ENCODE data around the gene KCNK6. TPM values are rescaled to one million over a fixed set of nuclear protein-coding genes. Genes with fewer than 3 reads are reported as not detected.

KCNK6 gene
- total RNA-seq, 1 donor from 2014 or later = 13.1 TPM

DNA sequence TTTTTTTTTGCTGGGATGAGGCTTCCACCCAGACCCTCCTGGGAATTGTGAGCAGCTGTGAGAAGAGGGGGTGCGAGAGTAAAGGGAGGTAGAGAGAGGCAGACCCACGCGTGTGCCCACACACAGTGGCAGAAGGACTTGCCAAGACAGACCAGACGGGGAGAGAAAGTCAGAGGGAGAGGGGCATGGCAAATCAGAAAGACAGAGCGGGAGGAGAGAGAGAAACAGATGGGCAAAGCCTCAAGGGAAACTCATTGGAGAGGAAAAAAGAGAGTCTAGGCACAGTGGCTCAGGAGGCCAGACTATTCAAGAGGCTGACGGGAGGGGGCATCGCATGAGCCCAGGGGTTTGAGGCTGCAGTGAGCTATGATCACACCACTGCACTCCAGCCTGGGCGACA is 33.0 kb downstream of the KCNK6 start:
- Histone ChIP-seq H3K4me1 (no peaks in the 10 kb centered on the region), H3K36me3 (no peaks in the 10 kb centered on the region), H3K27me3 (peaks cover 4% of the 10 kb centered on the region), H3K27ac (no peak overlapping the region), H3K9me3 (no peaks in the 10 kb centered on the region), H3K4me3 (no peak overlapping the region)
- intact Hi-C loops (cut with DNase I) = no loop called here
- ATAC-seq = no peak
- no peak for DNase-seq
- TF ChIP-seq, protein P1, sequence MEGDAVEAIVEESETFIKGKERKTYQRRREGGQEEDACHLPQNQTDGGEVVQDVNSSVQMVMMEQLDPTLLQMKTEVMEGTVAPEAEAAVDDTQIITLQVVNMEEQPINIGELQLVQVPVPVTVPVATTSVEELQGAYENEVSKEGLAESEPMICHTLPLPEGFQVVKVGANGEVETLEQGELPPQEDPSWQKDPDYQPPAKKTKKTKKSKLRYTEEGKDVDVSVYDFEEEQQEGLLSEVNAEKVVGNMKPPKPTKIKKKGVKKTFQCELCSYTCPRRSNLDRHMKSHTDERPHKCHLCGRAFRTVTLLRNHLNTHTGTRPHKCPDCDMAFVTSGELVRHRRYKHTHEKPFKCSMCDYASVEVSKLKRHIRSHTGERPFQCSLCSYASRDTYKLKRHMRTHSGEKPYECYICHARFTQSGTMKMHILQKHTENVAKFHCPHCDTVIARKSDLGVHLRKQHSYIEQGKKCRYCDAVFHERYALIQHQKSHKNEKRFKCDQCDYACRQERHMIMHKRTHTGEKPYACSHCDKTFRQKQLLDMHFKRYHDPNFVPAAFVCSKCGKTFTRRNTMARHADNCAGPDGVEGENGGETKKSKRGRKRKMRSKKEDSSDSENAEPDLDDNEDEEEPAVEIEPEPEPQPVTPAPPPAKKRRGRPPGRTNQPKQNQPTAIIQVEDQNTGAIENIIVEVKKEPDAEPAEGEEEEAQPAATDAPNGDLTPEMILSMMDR (IDR thresholded peaks at IDR 0.05) = no peak

DNA sequence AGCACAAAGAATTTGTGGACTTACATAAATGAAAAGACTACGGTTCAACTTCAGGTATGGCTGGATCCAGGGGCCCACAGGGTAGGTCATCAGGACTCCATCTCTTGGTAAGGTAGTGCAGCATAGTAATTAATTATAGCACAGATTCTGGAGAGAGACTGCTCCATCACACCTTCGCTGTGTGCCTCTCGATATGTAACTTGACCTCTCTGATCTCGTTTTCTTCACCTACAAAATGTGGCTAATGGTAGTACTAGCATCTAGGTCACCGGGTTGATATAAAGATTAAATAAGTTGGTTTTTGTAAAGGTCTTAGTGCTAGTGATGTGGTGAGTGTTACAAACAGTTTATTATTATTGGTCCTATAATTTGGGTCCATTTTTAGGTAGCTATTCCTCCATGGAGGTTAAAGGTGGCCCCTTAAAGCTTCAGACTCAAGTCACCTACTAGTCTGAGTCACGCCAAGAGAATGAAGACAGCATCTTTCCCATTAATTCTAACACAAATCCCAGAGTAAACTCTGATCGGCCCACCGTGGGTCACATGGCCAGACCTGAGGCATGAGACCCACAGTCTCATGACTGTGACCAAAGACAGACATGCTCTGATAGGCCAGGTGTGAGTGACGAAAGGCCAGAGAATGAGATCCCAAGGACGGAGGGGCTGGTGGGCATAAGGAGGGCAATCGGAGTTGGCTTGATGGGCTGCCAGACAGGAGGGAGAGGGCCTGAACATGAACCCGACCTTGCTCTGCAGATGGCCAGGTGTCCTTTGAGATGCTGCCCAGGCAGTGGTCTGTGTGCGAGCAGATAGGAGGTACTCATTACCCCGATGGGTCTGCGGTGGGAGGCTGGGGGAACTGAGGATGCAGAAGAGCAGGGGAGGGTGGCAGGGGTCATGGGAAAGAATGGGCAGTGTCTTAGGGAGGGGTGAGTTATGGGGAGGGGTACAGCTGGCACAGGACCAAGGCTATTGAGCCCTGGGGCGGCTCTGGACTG is 36.4 kb downstream of the KCNK6 start:
- Histone ChIP-seq H3K4me3 (no peak overlapping the region), H3K9me3 (no peaks in the 10 kb centered on the region), H3K36me3 (no peaks in the 10 kb centered on the region), H3K27ac (no peak overlapping the region), H3K4me1 (no peaks in the 10 kb centered on the region), H3K27me3 (peaks cover 17% of the 10 kb centered on the region)
- ATAC-seq (no peak), DNase-seq (no peak)
- intact Hi-C loops (cut with DNase I) = no loop called here
- TF ChIP-seq, protein P1 (IDR thresholded peaks at IDR 0.05) = no peak

DNA sequence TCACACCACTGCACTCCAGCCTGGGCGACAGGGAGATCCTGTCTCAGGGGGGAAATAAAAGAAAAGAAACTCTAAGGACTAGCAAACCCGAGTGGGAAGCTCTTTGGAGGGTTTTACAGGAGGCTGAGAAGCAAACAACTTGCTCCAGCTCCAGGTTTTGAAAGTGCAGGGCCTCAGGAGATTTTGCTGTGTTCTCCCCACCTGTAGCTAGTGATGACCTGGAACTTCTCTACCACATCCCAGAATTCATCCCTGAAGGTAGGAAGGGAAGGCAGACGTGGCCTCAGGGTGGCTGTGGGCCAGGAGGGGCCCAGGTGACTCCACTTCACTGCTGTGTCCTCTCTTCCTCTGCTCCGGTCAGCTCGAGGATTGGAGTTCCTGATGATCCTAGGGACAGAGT is 38.4 kb downstream of the KCNK6 start:
- TF ChIP-seq, protein P1 (IDR thresholded peaks at IDR 0.05) = no peak
- Histone ChIP-seq H3K36me3 (no peaks in the 10 kb centered on the region), H3K27me3 (peaks cover 22% of the 10 kb centered on the region), H3K9me3 (no peaks in the 10 kb centered on the region), H3K27ac (no peak overlapping the region), H3K4me3 (no peak overlapping the region), H3K4me1 (peaks cover 11% of the 10 kb centered on the region)
- ATAC-seq (no peak), DNase-seq (no peak)
- intact Hi-C loops (cut with DNase I) = no loop called here

DNA sequence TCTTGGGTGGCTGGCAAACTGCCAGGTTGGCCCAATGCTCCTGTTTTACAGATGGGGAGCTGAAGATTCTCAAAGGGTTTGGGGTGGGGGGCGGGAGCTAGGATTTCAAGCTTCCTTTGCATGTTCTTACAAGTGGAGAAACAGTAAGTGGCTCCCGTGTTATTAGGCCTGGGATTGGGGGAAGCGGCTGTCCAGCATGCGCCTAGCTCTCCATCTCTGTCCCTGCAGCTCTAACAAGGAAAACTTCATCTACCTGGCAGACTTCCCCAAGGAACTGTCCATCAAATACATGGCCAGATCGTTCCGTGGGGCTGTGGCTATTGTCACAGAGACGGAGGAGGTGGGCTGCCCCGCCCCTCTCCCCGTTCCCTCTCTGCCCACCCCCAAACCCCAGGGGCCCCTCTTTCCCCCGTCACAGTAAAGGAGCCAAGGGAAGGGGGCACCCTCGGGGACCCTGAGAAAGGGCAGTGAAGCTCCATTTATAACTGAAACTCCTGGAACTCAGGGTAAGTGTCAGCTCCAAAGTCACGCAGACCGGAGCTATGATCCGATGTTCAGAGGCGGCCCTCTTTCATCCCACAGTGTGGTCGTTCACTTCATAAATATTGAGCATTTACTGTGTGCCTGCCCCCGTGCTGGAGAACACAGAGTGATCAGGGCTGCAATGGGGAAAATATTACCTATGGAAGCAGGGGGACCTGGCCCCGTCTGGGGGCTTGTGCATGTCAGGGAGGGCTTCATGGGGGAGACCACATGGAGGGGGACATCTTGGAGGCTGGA is 39.8 kb downstream of the KCNK6 start:
- H3K27ac ChIP-seq = no peak overlapping the region
- no peaks in the 10 kb centered on the region for H3K9me3 ChIP-seq
- ATAC-seq (no peak), DNase-seq (no peak)
- no peaks in the 10 kb centered on the region for H3K36me3 ChIP-seq
- intact Hi-C loops (cut with DNase I) = no loop called here
- H3K4me1 ChIP-seq = peaks cover 11% of the 10 kb centered on the region
- TF ChIP-seq, protein P1 (IDR thresholded peaks at IDR 0.05) = no peak
- H3K4me3 ChIP-seq = no peak overlapping the region
- peaks cover 22% of the 10 kb centered on the region for H3K27me3 ChIP-seq

DNA sequence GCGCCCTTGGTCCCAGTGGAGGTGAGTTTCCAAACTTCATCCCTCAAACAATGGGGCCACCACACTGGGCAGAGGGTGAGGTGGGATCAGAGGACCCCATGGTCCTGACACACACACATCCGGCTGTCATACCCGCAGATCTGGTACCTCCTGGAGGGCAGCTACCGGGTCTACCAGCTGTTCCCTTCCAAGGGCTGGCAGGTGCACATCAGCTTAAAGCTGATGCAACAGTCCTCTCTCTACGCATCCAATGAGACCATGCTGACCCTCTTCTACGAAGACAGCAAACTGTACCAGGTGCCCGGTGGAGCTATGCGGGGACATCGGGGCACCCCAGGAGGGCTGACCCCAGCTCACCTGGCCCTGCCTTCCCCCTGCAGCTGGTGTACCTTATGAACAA is 40.7 kb downstream of the KCNK6 start:
- ATAC-seq (no peak), DNase-seq (no peak)
- Histone ChIP-seq H3K4me3 (no peak overlapping the region), H3K27me3 (peaks cover 19% of the 10 kb centered on the region), H3K9me3 (no peaks in the 10 kb centered on the region), H3K36me3 (no peaks in the 10 kb centered on the region), H3K4me1 (peaks cover 11% of the 10 kb centered on the region), H3K27ac (no peak overlapping the region)
- TF ChIP-seq, protein P1 (IDR thresholded peaks at IDR 0.05) = no peak
- intact Hi-C loops (cut with DNase I) = no loop called here
